Measurements from ENCODE around the gene SLC2A6. TPM values are rescaled to one million over a fixed set of nuclear protein-coding genes. Genes with fewer than 3 reads are reported as not detected.

The SLC2A6 gene
- total RNA-seq, 1 experiment from 2014 or later, result 18.7 TPM

GRCh38 chr9:133448487-133448972, 30.4 kb downstream of the SLC2A6 start:
- no peak overlapping the region for H2AK5ac ChIP-seq (ENCODE audit: insufficient read length, low read length)
- WGBS (ENCODE audit: extremely low coverage, insufficient read length, low lambda C conversion rate), result no CpG with 5 or more reads among the region's 13 CpGs

More at GRCh38 chr9:133448487-133448972, 30.4 kb downstream of the SLC2A6 start:
- no peaks in the 10 kb centered on the region for H3K79me2 ChIP-seq (ENCODE audit: insufficient read depth, low read length)
- no peak overlapping the region for H3K9ac ChIP-seq (ENCODE audit: extremely low read depth, insufficient read length, low read length)
- no peak overlapping the region for H2AFZ ChIP-seq (ENCODE audit: low read length)
- no peaks in the 10 kb centered on the region for H3K23me2 ChIP-seq (ENCODE audit: insufficient read length, low read depth, low read length, poor library complexity, severe bottlenecking)
- H2BK12ac ChIP-seq (ENCODE audit: insufficient read length, low read depth, low read length), result no peak overlapping the region
- no peaks in the 10 kb centered on the region for H3K27me3 ChIP-seq (ENCODE audit: insufficient read depth, low read length)
- H3K27ac ChIP-seq (ENCODE audit: insufficient read length, low read depth, low read length), result no peak overlapping the region
- no peak overlapping the region for H3K18ac ChIP-seq (ENCODE audit: insufficient read length, low read depth, low read length)
- Mint-ChIP-seq H3K27me3 (ENCODE audit: low read depth) (no peaks in the 10 kb centered on the region; the same call in none of the 2 replicates), H3K9me3 (no peaks in the 10 kb centered on the region), H3K27ac (no peak overlapping the region), H3K4me1 (no peaks in the 10 kb centered on the region), H3K4me3 (no peak overlapping the region), H3K36me3 (ENCODE audit: insufficient read depth in 1 of 3, low read depth in 3 of 3) (no peaks in the 10 kb centered on the region)
- no peak overlapping the region for H2BK5ac ChIP-seq (ENCODE audit: insufficient read length, low read length)
- no peak overlapping the region for H3K56ac ChIP-seq (ENCODE audit: insufficient read length, low read depth, low read length)
- no peak overlapping the region for H2BK20ac ChIP-seq (ENCODE audit: low read depth, low read length, poor library complexity, severe bottlenecking)
- no peak overlapping the region for H3K4ac ChIP-seq (ENCODE audit: low read depth, low read length)
- H2BK15ac ChIP-seq (ENCODE audit: low read depth, low read length), result no peak overlapping the region
- no peak overlapping the region for H2BK120ac ChIP-seq (ENCODE audit: low read depth, low read length, poor library complexity, severe bottlenecking)
- no peak overlapping the region for H4K5ac ChIP-seq (ENCODE audit: insufficient read length, low read depth, low read length)
- no peak overlapping the region for H4K91ac ChIP-seq (ENCODE audit: insufficient read length, low read depth, low read length)
- H4K8ac ChIP-seq (replicated peaks; ENCODE audit: insufficient read length, low read depth, low read length), result no peak overlapping the region
- no peaks in the 10 kb centered on the region for H3K4me1 ChIP-seq (ENCODE audit: insufficient read depth, low read length)
- H3T11ph ChIP-seq (ENCODE audit: low read length), result no peak overlapping the region
- H3K9me3 ChIP-seq (ENCODE audit: control insufficient read depth, low read depth, low read length), result no peaks in the 10 kb centered on the region
- H3K14ac ChIP-seq (ENCODE audit: insufficient read depth, low read length), result no peak overlapping the region
- no peak overlapping the region for H3K23ac ChIP-seq (ENCODE audit: insufficient read length, low read depth, low read length)
- no peaks in the 10 kb centered on the region for H4K20me1 ChIP-seq (ENCODE audit: control insufficient read depth, insufficient read depth, insufficient read length)
- H3K4me2 ChIP-seq (ENCODE audit: insufficient read depth, insufficient read length, low read length), result no peak overlapping the region
- TF ChIP-seq, protein P1, sequence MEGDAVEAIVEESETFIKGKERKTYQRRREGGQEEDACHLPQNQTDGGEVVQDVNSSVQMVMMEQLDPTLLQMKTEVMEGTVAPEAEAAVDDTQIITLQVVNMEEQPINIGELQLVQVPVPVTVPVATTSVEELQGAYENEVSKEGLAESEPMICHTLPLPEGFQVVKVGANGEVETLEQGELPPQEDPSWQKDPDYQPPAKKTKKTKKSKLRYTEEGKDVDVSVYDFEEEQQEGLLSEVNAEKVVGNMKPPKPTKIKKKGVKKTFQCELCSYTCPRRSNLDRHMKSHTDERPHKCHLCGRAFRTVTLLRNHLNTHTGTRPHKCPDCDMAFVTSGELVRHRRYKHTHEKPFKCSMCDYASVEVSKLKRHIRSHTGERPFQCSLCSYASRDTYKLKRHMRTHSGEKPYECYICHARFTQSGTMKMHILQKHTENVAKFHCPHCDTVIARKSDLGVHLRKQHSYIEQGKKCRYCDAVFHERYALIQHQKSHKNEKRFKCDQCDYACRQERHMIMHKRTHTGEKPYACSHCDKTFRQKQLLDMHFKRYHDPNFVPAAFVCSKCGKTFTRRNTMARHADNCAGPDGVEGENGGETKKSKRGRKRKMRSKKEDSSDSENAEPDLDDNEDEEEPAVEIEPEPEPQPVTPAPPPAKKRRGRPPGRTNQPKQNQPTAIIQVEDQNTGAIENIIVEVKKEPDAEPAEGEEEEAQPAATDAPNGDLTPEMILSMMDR (conservative IDR thresholded peaks at IDR 0.05), result no peak
- DNase-seq, result no peak
- no peaks in the 10 kb centered on the region for H3K79me1 ChIP-seq (ENCODE audit: insufficient read depth, low read depth, low read length, poor library complexity, severe bottlenecking)
